ENCODE results near the gene WDR83.

WDR83 gene

GRCh38 chr19:12720296-12720695 is 53.7 kb downstream of the WDR83 start:
- DNase-seq = no peak

GRCh38 chr19:12720851-12721655 is 54.4 kb downstream of the WDR83 start:
- no peak for DNase-seq

GRCh38 chr19:12721656-12722565 is 55.3 kb downstream of the WDR83 start:
- peak; percentile 56 for DNase-seq

- peak; percentile 99 for DNase-seq
Measured at GRCh38 chr19:12722566-12723380, 56.2 kb downstream of the WDR83 start.

GRCh38 chr19:12723381-12723640 is 56.7 kb downstream of the WDR83 start:
- DNase-seq = no peak

GRCh38 chr19:12723641-12724426 is 57.2 kb downstream of the WDR83 start, which contains the start of gene TNPO2:
TSS of gene TNPO2 (minus strand) at chr19:12723932. CDS start at chr19:12720977, 2,955 bp downstream.
- DNase-seq = peak; percentile 60

All from suppressor macrophage treated with lipopolysaccharide for 4 hours (primary cell).